ENCODE data around the gene OR2K2.
"Not testable (repeated sequence)": the region's sequence is repeated elsewhere in the genome, so short reads cannot be mapped to it uniquely, and the experiment has no call there.

OR2K2 gene

DNA sequence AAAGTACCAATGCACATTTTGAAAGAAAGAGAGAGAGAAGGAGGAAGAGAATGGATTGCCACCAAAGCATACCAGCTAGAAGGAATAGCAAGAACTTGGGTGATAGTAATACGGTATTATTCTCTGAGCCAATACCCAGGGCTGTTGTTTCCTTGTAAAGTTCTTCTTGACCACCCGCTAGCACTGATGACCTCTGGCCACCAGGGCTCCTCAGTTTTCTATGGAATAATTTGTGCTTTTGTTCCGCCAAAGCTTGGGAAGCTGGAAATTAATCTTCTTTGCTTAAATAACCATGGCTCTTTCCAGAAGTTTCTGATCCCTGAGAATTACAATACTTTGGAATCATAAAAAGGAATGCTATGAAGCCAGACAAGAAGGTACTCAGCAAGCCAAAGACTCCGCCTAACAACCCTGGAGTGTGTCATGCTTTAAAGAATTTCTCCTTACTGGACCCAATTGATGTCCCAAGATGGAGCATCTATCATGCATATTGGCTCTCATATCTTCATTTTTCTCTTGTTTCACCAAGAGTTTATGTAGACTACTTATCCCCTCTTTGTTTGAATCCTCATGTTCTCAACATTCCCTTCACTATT lies 29.8 kb downstream of the OR2K2 start:
- no peaks in the 10 kb centered on the region for H4K20me1 ChIP-seq (ENCODE audit: insufficient read depth, low read length)
- H3K4me1 ChIP-seq (ENCODE audit: low read length), result peaks cover 10% of the 10 kb centered on the region
- H3K79me2 ChIP-seq (ENCODE audit: low read length), result no peaks in the 10 kb centered on the region
- H3K36me3 ChIP-seq (replicated peaks; ENCODE audit: low read depth, low read length), result no peaks in the 10 kb centered on the region
- no peaks in the 10 kb centered on the region for H3K9me3 ChIP-seq (ENCODE audit: insufficient read depth, low read length)
- H2AFZ ChIP-seq (ENCODE audit: low read depth, low read length), result no peak overlapping the region
- no peak overlapping the region for H3K27ac ChIP-seq (ENCODE audit: low read length)
- no peak overlapping the region for H3K4me3 ChIP-seq (ENCODE audit: low read length)
- no peak overlapping the region for H3K9ac ChIP-seq (ENCODE audit: low read length)
- H3K4me2 ChIP-seq (ENCODE audit: low read length), result no peak overlapping the region; the same call in 1 of the 2 replicates
- no peaks in the 10 kb centered on the region; the same call in 1 of the 2 replicates for H3K27me3 ChIP-seq (ENCODE audit: low read depth, low read length)
- TF ChIP-seq EZH2phosphoT487 (IDR thresholded peaks at IDR 0.05; ENCODE audit: low read depth), result no peak
- TF ChIP-seq, protein P1, sequence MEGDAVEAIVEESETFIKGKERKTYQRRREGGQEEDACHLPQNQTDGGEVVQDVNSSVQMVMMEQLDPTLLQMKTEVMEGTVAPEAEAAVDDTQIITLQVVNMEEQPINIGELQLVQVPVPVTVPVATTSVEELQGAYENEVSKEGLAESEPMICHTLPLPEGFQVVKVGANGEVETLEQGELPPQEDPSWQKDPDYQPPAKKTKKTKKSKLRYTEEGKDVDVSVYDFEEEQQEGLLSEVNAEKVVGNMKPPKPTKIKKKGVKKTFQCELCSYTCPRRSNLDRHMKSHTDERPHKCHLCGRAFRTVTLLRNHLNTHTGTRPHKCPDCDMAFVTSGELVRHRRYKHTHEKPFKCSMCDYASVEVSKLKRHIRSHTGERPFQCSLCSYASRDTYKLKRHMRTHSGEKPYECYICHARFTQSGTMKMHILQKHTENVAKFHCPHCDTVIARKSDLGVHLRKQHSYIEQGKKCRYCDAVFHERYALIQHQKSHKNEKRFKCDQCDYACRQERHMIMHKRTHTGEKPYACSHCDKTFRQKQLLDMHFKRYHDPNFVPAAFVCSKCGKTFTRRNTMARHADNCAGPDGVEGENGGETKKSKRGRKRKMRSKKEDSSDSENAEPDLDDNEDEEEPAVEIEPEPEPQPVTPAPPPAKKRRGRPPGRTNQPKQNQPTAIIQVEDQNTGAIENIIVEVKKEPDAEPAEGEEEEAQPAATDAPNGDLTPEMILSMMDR (IDR thresholded peaks at IDR 0.05; ENCODE audit: low read depth, low read length), result no peak

DNA sequence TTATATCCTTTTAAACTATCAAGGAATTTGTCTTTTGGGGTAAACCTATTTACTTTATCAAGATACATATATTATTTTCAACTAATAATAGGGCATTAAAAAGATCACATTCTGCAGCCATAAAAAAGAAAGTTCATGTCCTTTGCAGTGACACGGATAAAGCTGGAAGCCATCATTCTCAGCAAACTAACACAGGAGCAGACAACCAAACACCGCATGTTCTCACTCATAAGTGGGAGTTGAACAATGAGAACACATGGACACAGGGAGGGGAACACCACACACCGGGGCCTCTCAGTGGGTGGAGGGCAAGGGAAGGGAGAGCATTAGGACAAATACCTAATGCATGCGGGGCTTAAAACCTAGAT lies 30.4 kb downstream of the OR2K2 start:
- peak overlapping the region; percentile 66 for H3K4me3 ChIP-seq (ENCODE audit: low read length)
- H3K4me2 ChIP-seq (ENCODE audit: low read length), result peak overlapping the region; percentile 72
- not testable (repeated sequence) for H3K36me3 ChIP-seq (replicated peaks; ENCODE audit: low read depth, low read length); H3K4me1 ChIP-seq (ENCODE audit: low read length); H3K9ac ChIP-seq (ENCODE audit: low read length); H3K27me3 ChIP-seq (ENCODE audit: low read depth, low read length); H3K27ac ChIP-seq (ENCODE audit: low read length); H3K79me2 ChIP-seq (ENCODE audit: low read length); H3K9me3 ChIP-seq (ENCODE audit: insufficient read depth, low read length); H4K20me1 ChIP-seq (ENCODE audit: insufficient read depth, low read length)
- peak overlapping the region; percentile 78; the same call in 1 of the 2 replicates for H2AFZ ChIP-seq (ENCODE audit: low read depth, low read length)

DNA sequence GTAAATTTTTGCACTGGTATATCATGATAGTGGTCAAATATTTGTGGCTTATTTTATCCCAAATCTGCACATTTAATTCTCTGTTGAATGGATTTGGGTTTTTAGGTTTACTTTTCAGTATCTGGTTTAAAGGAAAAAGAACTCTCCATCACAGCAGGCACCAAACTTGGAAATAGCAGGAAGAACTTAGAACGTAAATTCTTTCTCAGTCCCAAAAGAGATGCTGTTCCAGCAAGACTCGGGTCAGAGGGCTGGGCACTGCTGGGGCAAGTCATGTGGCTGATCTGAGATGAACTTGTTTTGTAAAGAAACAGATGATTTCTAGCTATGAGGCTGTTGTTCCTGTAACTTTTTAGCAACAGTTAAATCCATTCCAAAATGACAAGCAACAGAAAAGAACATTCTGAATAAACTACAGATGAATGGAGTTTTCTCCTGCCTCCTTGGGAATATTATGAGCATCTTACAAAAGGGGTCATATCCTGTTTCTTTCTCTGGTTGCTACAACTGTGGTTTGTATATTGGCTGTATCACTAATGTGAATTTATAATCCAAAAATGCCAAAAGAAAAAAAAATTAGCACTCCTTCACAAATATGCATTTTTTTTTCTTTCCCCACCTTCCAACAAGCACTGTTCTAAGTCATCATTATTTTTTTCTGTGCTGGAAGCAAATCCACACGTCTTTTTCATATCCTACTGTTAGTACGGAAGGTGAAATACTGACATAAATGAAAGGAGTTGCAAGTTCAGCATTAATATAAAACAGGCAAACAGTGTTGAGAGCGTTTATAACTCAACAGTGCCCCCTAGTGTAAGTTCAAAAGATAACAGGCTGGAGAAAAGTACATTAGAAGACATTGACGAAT lies 31.1 kb downstream of the OR2K2 start:
- Histone ChIP-seq H2AFZ (ENCODE audit: low read depth, low read length) (peak overlapping the region; percentile 85), H3K9me3 (ENCODE audit: insufficient read depth, low read length) (no peaks in the 10 kb centered on the region)

DNA sequence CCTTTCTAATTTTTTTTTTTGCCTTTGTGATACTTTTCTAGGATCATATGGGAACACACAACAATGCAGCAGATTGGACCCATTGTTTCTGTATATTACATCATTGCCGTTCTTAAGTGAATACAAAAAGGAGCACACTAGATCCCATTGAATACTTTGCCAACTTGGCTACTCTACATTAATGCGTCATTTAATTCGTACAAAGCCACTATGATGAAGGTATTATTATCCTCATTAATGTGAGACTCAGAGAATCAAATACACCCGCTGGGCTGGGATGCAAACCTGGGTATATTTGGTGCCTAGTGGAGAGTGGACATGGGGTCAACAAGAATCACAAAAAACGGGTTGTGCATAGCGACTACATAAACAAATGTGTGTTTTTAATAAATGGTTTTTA lies 31.9 kb downstream of the OR2K2 start:
- no peak overlapping the region for H2AFZ ChIP-seq (ENCODE audit: low read depth, low read length)
- no peak overlapping the region for H3K9ac ChIP-seq (ENCODE audit: low read length)
- no peak overlapping the region for H3K4me3 ChIP-seq (ENCODE audit: low read length)
- H3K36me3 ChIP-seq (replicated peaks; ENCODE audit: low read depth, low read length), result no peaks in the 10 kb centered on the region
- H4K20me1 ChIP-seq (ENCODE audit: insufficient read depth, low read length), result no peaks in the 10 kb centered on the region
- no peaks in the 10 kb centered on the region; the same call in 1 of the 2 replicates for H3K27me3 ChIP-seq (ENCODE audit: low read depth, low read length)
- no peak for TF ChIP-seq EZH2phosphoT487 (IDR thresholded peaks at IDR 0.05; ENCODE audit: low read depth)
- TF ChIP-seq, protein P1 (IDR thresholded peaks at IDR 0.05; ENCODE audit: low read depth, low read length), result no peak
- H3K27ac ChIP-seq (ENCODE audit: low read length), result no peak overlapping the region
- peaks cover 8% of the 10 kb centered on the region for H3K4me1 ChIP-seq (ENCODE audit: low read length)
- no peak overlapping the region for H3K4me2 ChIP-seq (ENCODE audit: low read length)
- H3K9me3 ChIP-seq (ENCODE audit: insufficient read depth, low read length), result no peaks in the 10 kb centered on the region
- no peaks in the 10 kb centered on the region for H3K79me2 ChIP-seq (ENCODE audit: low read length)

More for the DNA sequence above, 31.1 kb downstream of the OR2K2 start:
- no peaks in the 10 kb centered on the region for H4K20me1 ChIP-seq (ENCODE audit: insufficient read depth, low read length)
- no peaks in the 10 kb centered on the region; the same call in 1 of the 2 replicates for H3K27me3 ChIP-seq (ENCODE audit: low read depth, low read length)
- H3K79me2 ChIP-seq (ENCODE audit: low read length), result no peaks in the 10 kb centered on the region
- peak overlapping the region; percentile 36 for H3K9ac ChIP-seq (ENCODE audit: low read length)
- peak overlapping the region; percentile 66 for H3K4me3 ChIP-seq (ENCODE audit: low read length)
- H3K4me2 ChIP-seq (ENCODE audit: low read length), result peak overlapping the region; percentile 72
- H3K27ac ChIP-seq (ENCODE audit: low read length), result no peak overlapping the region
- no peaks in the 10 kb centered on the region for H3K36me3 ChIP-seq (replicated peaks; ENCODE audit: low read depth, low read length)
- H3K4me1 ChIP-seq (ENCODE audit: low read length), result peaks cover 8% of the 10 kb centered on the region
- no peak for TF ChIP-seq EZH2phosphoT487 (IDR thresholded peaks at IDR 0.05; ENCODE audit: low read depth)
- TF ChIP-seq, protein P1 (IDR thresholded peaks at IDR 0.05; ENCODE audit: low read depth, low read length), result peak; percentile 92
